Measurements from ENCODE around the gene CA5A.
"Not testable (repeated sequence)": the region's sequence is repeated elsewhere in the genome, so short reads cannot be mapped to it uniquely, and the experiment has no call there.

Gene CA5A

GRCh38 chr16:87891764-87892163 is 44.6 kb downstream of the CA5A start:
- no peak for DNase-seq

- DNase-seq, result not testable (repeated sequence)
Measured at GRCh38 chr16:87889762-87890161, 46.6 kb downstream of the CA5A start.

GRCh38 chr16:87888346-87888745 is 48.0 kb downstream of the CA5A start:
- DNase-seq, result not testable (repeated sequence)

- peak in 1 of 2 donors; percentile 12 for DNase-seq
Measured at GRCh38 chr16:87887931-87888330, 48.4 kb downstream of the CA5A start.

GRCh38 chr16:87885371-87885967 is 50.9 kb downstream of the CA5A start:
- DNase-seq, result not testable (repeated sequence)

- no peak for DNase-seq
Measured at GRCh38 chr16:87882436-87883019, 53.8 kb downstream of the CA5A start.

GRCh38 chr16:87881324-87882200 is 54.8 kb downstream of the CA5A start:
- DNase-seq, result no peak

GRCh38 chr16:87880117-87880696 is 56.1 kb downstream of the CA5A start:
- no peak for DNase-seq

GRCh38 chr16:87879411-87880013 is 56.8 kb downstream of the CA5A start:
- not testable (repeated sequence) for DNase-seq

GRCh38 chr16:87878704-87879103 is 57.6 kb downstream of the CA5A start:
- no peak for DNase-seq

- DNase-seq, result no peak
Measured at GRCh38 chr16:87877942-87878507, 58.3 kb downstream of the CA5A start.

GRCh38 chr16:87874639-87875427 is 61.5 kb downstream of the CA5A start:
- no peak for DNase-seq

- not testable (repeated sequence) for DNase-seq
Measured at GRCh38 chr16:87870418-87871291, 65.7 kb downstream of the CA5A start.

- DNase-seq, result not testable (repeated sequence)
Measured at GRCh38 chr16:87869879-87870417, 66.4 kb downstream of the CA5A start.

GRCh38 chr16:87869061-87869878 is 67.1 kb downstream of the CA5A start, which contains the start of gene SLC7A5:
Gene SLC7A5, minus strand, starts transcription at chr16:87869507. Its CDS starts 85 bp downstream, at chr16:87869422.
- peak in 1 of 2 donors; percentile 79 for DNase-seq

GRCh38 chr16:87868254-87869029 is 67.9 kb downstream of the CA5A start:
- DNase-seq, result peak; percentile 39 to 81

GRCh38 chr16:87865902-87866555 is 70.3 kb downstream of the CA5A start:
- not testable (repeated sequence) for DNase-seq
